A673 (cell line): ENCODE measurements around the gene RASGRF1. TPM values are rescaled to one million over a fixed set of nuclear protein-coding genes. Genes with fewer than 3 reads are reported as not detected.

Experiments used
- BruUV-seq: library from RNA; stranded (reverse); fragments of 400-500 nt; replicated peaks from 2 replicates; lab custom pipeline; 2021; lab: Mats Ljungman, UMichigan
- CTCF ChIA-PET: fragments of 300-600 bp; sonication (Branson Sonifier 250); formaldehyde crosslinking; loops from one replicate; lab custom pipeline; 2022; ENCODE audit warnings: antibody characterized with exemption; lab: Charles Lee
- POLR2A ChIA-PET: fragments of 300-600 bp; sonication (Branson Sonifier 250); formaldehyde crosslinking; loops from one replicate; lab custom pipeline; 2022; ENCODE audit warnings: antibody characterized with exemption; ENCODE audit not compliant: low non-redundant PET; lab: Charles Lee
- DNase-seq: peaks from one replicate; pipeline ENCODE4 v3.0.0-alpha.2; 2015; ENCODE audit warnings: low spot score
- H3K27ac ChIP-seq: fragments of 200-600 bp; sonication (generic); 2 replicates; pipeline ENCODE4 v1.5.1; 2016; ENCODE audit warnings: mixed run types, low read depth, mild to moderate bottlenecking, mixed read lengths, antibody characterized with exemption, low read length; ENCODE audit not compliant: poor library complexity, severe bottlenecking
- H3K27me3 ChIP-seq: fragments of 200-600 bp; sonication (generic); replicated peaks from 2 replicates; pipeline ENCODE4 v1.6.1; 2017; ENCODE audit warnings: mixed run types, low read depth, mild to moderate bottlenecking, mixed read lengths, antibody characterized with exemption, low read length; ENCODE audit not compliant: insufficient read depth, poor library complexity
- H3K36me3 ChIP-seq: fragments of 200-600 bp; sonication (generic); 2 replicates; pipeline ENCODE4 v1.6.1; 2016; ENCODE audit warnings: mixed run types, mild to moderate bottlenecking, mixed read lengths, antibody characterized with exemption, low read length; ENCODE audit not compliant: insufficient read depth, poor library complexity, severe bottlenecking
- H3K4me1 ChIP-seq: fragments of 200-600 bp; sonication (generic); 2 replicates; pipeline ENCODE4 v1.6.1; 2017; ENCODE audit warnings: mixed run types, mild to moderate bottlenecking, mixed read lengths, antibody characterized with exemption, low read length; ENCODE audit not compliant: insufficient read depth, poor library complexity, severe bottlenecking
- H3K4me3 ChIP-seq: fragments of 200-600 bp; sonication (generic); 2 replicates; pipeline ENCODE4 v1.5.1; 2016; ENCODE audit warnings: low read depth, mixed run types, mild to moderate bottlenecking, mixed read lengths, low read length; ENCODE audit not compliant: poor library complexity, severe bottlenecking
- H3K9me3 ChIP-seq: fragments of 200-600 bp; sonication (generic); 2 replicates; pipeline ENCODE4 v1.6.1; 2016; ENCODE audit warnings: mixed run types, low read depth, mild to moderate bottlenecking, mixed read lengths, antibody characterized with exemption, low read length; ENCODE audit not compliant: poor library complexity, severe bottlenecking
- CTCF ChIP-seq: fragments of 300-800, 200-600 bp; sonication (generic); conservative IDR thresholded peaks from 2 replicates; pipeline ENCODE4 v1.5.1; 2017; ENCODE audit warnings: low read depth, mild to moderate bottlenecking, antibody characterized with exemption, low read length, moderate library complexity, mixed read lengths
- EZH2 ChIP-seq: fragments of 200-600 bp; sonication (generic); IDR thresholded peaks from 2 replicates; pipeline ENCODE4 v1.6.1; 2017; ENCODE audit warnings: borderline replicate concordance, low read depth, mild to moderate bottlenecking, mixed read lengths, antibody characterized with exemption, low read length; ENCODE audit not compliant: poor library complexity, severe bottlenecking
- intact Hi-C: fragments of 100-400 bp; cut with micrococcal nuclease; formaldehyde crosslinking; loops from one replicate; pipeline ENCODE4 v1.10.0; 2022; ENCODE audit not compliant: unreplicated experiment
- total RNA-seq: library from RNA; stranded (reverse); gene quantifications from 2 replicates; pipeline ENCODE4 v1.2.3, GENCODE V29; 2021

Gene RASGRF1
- total RNA-seq, 1 experiment from 2014 or later, result 0.73 TPM

- BruUV-seq, result no TSS peak
- H3K27me3 ChIP-seq, result no peaks in the 10 kb centered on the region
- intact Hi-C loops, result no loop called here
- POLR2A ChIA-PET, result no interaction called here
- no peaks in the 10 kb centered on the region for H3K36me3 ChIP-seq
- DNase-seq, result no peak
- no peak overlapping the region for H3K4me3 ChIP-seq
- no peaks in the 10 kb centered on the region for H3K9me3 ChIP-seq
- CTCF ChIA-PET, result no interaction called here
- H3K27ac ChIP-seq, result no peak overlapping the region
- H3K4me1 ChIP-seq, result no peaks in the 10 kb centered on the region
- no peak for TF ChIP-seq EZH2
- no peak for TF ChIP-seq CTCF
Observed at GRCh38 chr15:78989701-78990240, 100.8 kb downstream of the RASGRF1 start.

GRCh38 chr15:78988361-78988911, 102.1 kb downstream of the RASGRF1 start:
- H3K36me3 ChIP-seq, result no peaks in the 10 kb centered on the region
- H3K27ac ChIP-seq, result no peak overlapping the region
- H3K9me3 ChIP-seq, result no peaks in the 10 kb centered on the region
- BruUV-seq, result no TSS peak
- H3K4me3 ChIP-seq, result no peak overlapping the region
- no peaks in the 10 kb centered on the region for H3K27me3 ChIP-seq
- H3K4me1 ChIP-seq, result no peaks in the 10 kb centered on the region
- TF ChIP-seq CTCF, result no peak
- TF ChIP-seq EZH2, result no peak
- POLR2A ChIA-PET, result no interaction called here
- CTCF ChIA-PET, result no interaction called here
- DNase-seq, result no peak
- intact Hi-C loops, result no loop called here

GRCh38 chr15:78987556-78988360, 102.8 kb downstream of the RASGRF1 start:
- Histone ChIP-seq H3K4me1 (no peaks in the 10 kb centered on the region), H3K27me3 (no peaks in the 10 kb centered on the region), H3K9me3 (no peaks in the 10 kb centered on the region), H3K4me3 (no peak overlapping the region), H3K36me3 (no peaks in the 10 kb centered on the region), H3K27ac (no peak overlapping the region)
- BruUV-seq, result no TSS peak
- DNase-seq, result no peak
- ChIA-PET POLR2A (no interaction called here), CTCF (no interaction called here)
- intact Hi-C loops, result no loop called here
- TF ChIP-seq CTCF, result no peak
- no peak for TF ChIP-seq EZH2
